Measurements from ENCODE around the gene CEP41.
"Not testable (repeated sequence)": the region's sequence is repeated elsewhere in the genome, so short reads cannot be mapped to it uniquely, and the experiment has no call there.

The CEP41 gene

DNA sequence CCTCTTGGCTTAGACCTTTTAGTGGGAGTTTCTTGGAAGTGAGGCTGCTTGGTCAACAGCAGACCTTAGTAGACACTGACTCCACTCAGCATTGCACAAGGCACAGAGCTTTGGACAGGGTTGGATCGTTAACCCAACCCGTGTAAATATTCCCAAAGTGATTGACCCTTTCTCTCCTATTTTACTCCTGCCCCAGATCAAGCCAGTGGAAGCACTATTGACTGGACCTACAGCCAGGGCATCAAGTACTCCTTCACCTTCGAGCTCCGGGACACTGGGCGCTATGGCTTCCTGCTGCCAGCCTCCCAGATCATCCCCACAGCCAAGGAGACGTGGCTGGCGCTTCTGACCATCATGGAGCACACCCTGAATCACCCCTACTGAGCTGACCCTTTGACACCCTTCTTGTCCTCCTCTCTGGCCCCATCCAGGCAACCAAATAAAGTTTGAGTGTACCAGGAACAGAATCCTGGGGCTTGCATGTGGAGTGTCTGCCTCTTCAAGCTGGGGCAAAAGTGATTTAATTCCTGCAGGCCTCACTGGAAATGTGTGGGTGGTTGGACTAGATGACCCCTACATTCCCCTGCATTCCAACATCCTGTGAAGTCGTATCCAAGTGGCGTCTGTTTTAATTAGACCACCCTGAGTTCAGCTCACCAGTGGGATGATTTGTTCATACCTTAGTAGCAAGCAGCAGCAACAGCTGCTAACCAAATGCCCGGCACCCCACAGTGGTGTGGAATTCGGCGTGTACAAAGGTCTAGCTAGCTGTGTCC lies 53.0 kb downstream of the CEP41 start:
- no peak for DNase-seq (ENCODE audit: low read depth)

DNA sequence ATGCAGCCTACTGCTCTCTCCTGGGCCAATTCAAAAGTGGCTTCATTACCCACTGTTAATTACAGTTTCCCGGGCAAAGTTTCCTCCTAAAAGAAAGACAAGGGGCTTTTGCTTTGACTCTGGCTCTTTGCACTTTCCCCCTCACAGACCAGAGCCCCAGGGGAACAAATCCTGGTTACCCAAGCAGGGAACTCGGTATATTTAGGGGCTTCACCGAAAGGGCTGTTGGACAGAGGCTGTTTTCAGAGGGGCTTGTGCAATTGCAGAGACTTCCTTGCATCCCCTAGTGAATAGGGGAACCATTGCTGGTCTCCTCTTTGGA lies 53.5 kb downstream of the CEP41 start:
- no peak for DNase-seq (ENCODE audit: low read depth)

DNA sequence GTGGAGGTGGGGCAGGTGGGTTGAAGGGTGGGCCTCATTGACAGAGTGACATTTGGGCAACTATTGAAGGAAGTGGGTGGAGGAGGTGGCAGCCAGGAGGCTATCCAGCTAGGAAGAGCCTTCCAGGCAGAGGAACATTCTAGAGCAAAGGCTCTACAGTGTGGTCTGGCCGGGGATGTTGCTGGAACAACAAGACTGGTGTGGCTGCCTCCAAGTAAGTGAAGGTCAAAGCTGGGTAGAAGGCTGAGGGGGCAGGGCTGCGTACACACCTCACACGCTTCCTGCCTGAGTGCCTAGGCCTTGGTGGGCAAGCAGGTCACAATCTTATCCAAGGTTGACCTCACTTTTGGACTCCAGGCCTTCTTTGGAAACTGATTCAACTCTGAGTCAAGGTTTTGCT lies 53.9 kb downstream of the CEP41 start:
- DNase-seq (ENCODE audit: low read depth): no peak

DNA sequence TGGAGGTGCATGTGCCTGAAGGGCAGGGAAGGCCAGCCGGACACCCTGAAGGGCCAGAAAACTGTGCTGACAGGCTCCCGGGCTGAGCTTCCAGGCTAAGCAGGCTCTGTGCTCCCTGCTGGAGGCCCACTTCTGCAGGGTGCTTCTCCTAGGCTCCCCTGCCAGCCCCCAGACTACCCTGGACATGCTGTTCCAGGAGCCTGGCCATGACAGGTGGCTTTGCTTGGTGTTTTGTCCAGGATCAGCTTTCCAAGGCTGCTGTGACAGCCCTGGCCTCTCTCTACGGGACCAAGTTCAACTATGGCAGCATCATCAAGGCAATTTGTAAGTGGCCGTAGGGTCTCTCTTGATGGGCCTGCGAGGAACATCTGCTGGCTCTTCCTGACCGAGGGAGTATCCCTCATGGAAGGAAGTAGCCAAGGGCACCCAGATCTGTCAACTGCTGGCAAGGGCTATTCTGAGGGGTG lies 55.2 kb downstream of the CEP41 start:
- DNase-seq (ENCODE audit: low read depth): no peak

DNA sequence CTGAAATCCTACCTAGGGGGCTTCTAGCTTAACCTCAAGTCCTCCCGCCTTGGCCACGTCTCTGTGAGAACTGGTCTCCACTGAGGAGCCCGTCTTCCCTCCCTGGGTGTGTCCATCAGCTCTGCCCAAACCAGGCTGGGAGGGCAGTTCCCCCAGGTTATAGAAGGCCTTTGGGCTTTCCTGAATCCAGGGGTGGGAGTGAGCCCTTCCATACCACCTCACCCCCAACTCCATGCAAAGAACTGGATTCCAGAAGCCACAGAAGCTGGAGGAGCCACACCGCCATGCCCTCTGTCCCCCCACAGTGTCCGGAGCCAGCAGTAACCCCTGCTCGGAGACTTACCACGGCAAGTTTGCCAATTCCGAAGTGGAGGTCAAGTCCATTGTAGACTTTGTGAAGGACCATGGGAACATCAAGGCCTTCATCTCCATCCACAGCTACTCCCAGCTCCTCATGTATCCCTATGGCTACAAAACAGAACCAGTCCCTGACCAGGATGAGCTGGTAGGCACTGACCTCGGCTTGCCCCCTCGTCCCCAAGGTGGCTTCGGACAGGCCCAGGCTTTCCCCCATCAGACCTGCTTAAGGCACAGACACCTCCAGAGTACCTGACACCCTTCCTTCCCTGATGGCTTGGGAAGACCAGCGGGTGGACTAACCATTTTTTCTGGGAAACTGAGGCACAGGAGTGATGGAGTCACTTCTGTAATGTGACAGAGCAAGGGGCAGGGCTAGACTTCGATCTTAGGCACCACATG lies 55.8 kb downstream of the CEP41 start:
- no peak for DNase-seq (ENCODE audit: low read depth)

DNA sequence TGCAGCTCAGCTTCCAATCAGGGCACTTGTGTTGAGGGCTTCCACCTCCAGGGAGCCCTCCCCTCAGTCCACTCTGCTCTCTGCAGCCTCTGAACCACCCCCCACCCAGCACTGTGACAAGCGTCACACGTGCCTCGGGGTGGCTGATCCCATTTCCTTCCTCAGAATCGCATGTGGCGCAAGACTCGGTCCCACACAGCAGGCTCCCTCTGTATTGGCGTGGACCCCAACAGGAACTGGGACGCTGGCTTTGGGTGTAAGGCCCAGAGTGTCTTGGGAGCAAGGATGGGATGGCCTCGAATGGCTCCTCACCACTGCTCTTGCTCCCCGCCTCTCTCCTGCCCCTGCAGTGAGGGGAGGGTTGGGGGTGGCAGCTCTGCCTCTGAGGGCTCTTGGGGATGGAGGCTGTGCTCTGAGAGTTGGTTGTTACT lies 56.4 kb downstream of the CEP41 start:
- no peak for DNase-seq (ENCODE audit: low read depth)

DNA sequence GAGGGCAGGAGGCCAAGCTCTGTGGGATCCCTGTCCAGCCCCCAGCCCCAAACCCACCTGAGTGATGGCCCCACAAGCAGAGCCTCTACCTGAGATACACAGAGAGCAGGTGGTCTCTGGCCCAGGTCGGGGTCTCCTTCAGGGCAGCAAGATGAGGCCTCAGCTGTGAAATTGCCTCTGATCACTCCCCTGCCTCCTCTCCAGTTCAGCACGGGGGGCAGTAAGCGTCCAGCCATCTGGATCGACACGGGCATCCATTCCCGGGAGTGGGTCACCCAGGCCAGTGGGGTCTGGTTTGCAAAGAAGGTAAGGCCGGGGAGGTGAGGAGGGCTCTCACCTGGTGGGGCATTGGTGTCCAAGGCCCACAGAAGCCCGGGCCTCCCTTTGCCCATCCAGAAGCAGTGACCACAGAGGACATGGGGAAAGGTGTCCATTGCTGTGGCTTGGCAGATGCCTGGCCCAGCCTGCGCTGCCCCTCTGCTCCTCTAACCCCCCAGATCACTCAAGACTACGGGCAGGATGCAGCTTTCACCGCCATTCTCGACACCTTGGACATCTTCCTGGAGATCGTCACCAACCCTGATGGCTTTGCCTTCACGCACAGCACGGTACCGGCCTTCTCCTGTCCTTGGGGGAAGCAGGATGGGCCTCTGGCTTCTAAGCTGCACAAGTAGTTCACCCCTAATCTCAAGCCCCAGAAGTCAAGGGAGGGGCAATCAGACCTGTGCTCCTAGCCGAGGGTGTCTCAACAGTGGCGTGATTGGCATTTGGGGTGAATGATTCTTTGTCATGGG lies 57.4 kb downstream of the CEP41 start:
- DNase-seq (ENCODE audit: low read depth): no peak

DNA sequence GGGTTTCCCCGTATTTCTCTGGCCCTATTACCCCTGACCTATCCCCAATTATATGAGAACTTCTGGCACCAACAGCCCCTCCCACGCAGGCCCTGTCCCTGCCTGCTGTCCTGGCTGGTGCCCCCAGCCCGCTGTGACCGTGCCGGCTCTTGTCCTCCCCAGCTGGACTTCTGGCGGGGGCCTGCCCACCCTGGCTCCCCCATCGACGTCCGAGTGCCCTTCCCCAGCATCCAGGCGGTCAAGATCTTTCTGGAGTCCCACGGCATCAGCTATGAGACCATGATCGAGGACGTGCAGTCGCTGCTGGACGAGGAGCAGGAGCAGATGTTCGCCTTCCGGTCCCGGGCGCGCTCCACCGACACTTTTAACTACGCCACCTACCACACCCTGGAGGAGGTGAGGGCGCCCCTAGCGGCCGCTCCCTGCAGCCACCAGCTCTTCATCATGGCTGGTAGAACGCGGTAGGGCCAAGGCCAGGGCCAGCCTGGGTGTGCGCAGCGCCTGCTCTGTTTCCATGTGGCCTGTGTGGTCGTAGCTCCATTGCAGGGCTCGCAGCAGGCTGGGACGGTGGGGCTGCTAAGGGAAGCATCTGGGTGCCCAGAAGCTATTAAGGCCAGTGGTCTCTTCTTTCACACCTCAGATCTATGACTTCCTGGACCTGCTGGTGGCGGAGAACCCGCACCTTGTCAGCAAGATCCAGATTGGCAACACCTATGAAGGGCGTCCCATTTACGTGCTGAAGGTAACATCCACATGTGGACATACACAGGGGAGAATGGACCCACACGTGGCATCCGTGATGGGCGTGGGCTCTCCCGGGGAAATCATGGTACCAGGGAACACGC lies 59.1 kb downstream of the CEP41 start:
- no peak for DNase-seq (ENCODE audit: low read depth)

DNA sequence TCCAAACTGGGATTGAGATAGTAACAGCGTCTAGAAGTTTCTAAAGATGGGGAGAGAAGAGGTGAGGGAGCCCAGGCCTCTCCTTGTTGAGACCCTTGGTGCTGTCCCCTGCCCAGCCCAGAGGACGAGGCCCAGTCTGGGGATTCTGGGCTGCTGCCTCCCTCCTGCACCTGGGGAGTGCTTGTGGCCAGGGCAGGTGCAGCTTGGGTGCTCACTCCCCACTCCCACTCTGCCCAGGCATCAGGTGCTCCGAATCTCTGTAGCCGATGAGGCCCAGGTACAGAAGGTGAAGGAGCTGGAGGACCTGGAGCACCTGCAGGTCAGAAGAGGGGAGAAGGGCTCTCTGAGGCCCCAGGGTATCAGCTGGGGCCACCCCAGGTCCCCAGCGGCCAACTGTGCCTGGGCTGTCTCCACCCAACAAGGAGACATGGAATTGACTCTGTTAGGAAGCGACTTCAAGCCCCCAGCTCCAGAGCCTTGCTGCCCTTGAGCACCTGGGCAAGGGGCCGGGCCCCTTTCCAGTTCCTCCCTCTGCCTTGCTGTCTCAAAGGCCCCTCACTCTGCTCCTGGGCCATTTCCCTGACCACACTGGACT lies 59.9 kb downstream of the CEP41 start:
- no peak for DNase-seq (ENCODE audit: low read depth)

DNA sequence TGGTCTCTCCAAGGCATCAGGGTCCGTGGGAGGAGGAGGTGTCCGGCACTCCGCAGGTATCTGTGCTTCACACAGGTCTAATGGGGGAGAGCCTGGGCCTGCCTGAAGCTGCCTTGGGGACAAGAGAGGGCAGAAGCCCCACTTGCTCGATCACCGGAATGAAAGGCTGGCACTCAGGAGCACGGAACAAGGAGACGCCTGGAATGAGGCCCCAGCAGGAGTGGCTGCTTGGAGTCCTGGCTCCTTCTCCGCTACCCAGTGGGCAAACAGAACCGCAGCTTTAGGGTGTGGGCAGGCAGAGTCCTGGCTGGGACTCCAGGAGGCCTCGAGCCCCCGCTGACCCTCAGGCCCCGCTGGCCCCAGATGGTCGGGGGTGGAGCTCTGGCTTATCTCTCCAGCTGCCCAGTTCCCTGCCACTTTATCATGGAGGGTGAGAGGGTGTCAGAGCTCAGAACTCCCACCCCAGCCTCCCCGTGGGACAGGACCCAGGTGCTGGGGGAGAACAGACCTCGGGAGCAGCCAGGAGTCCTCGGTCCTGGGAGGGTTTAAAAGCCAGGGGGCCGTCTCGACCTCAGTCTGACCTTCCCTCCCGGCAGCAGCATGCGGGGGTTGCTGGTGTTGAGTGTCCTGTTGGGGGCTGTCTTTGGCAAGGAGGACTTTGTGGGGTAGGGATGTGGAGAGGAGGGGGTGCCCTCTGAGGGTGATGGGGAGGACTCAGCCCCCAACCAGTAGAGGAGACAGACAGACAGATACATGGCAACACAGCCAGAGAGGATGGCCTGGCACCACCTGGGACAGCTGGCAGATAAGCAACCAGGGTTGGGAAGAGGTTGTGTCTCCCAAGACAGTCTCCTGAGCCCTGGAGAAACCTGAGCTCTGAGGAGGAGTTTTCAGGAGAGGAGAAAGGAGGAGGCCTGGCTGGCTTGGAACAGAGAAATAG lies 60.6 kb downstream of the CEP41 start, which contains the start of gene CPA1:
Gene CPA1, plus strand, starts transcription at position 574 of the 940 bp plus-strand sequence. Its CDS starts 27 bp downstream, at position 601.
- DNase-seq (ENCODE audit: low read depth): no peak

DNA sequence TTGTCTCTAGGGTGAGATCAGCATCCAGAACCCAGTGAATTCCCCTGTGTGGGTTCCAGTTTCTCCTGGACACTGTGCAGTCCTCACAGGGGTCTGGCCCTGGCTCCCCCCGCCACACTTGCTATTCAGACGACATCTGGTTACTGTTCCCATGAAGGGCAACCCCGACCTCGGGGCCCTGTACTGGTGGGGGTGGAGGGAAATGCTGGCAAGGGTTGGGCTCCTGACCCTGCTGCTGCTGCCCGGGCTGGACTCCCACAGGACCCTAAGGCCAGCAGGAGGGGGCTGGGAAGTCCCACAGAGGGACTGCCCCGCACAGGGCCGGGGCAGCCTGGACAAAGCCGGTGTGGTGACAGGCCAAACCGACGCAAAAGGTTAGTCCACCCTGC lies 61.3 kb downstream of the CEP41 start:
- DNase-seq (ENCODE audit: low read depth): no peak

DNA sequence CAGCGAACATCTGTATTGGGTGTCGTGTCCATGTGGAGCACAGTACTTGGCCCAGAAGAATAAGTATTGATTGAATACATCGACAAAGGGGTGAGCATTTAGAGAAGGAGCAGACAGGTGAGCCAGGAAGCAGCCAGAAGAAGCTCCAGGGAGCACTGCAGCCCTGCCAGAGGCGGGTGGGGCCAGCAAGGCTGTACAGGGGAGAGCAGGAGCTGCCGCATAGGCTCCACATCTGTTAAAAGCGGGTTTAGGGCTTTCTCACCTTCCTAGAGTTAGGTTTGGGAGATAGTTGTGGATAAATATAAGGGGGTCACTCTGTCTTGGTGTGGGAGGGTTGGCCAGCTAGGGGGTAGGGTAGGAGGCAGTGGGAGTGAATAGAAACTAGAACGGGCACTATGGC lies 61.8 kb downstream of the CEP41 start:
- DNase-seq (ENCODE audit: low read depth): no peak

DNA sequence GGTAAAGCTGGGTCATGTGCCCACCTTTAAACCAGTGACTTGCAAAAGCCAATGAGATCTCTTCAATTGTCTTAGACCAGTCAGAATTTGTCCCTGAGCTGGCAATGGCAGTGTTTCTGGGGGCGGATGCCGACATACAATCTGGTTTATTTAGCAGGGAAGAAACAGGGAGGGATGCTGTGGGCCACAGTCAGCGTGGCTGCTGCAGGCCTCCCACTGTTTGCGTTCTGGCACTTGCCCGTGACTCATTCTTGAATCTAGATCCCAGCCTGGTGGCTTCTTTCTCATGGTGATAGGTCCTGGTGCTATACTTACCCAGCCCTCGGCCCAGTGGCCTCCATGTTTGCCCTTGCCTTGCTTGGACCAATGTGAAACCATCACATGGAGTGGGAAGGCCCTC lies 63.6 kb downstream of the CEP41 start:
- DNase-seq (ENCODE audit: low read depth): no peak

DNA sequence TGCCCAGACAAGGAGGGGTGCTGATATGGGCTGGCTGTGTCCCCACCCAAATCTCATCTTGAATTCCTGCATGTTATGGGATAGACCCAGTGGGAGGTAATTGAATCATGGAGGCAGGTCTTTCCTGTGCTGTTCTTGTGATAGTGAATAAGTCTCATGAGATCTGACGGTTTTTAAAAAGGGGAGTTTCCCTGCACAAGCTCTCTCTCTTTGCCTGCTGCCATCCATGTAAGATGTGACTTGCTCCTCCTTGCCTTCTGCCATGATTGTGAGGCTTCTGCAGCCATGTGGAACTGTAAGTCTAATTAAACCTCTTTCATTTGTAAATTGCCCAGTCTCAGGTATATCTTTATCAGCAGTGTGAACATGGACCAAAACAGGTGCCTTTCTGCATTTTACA lies 64.4 kb downstream of the CEP41 start:
- DNase-seq (ENCODE audit: low read depth): not testable (repeated sequence)

DNA sequence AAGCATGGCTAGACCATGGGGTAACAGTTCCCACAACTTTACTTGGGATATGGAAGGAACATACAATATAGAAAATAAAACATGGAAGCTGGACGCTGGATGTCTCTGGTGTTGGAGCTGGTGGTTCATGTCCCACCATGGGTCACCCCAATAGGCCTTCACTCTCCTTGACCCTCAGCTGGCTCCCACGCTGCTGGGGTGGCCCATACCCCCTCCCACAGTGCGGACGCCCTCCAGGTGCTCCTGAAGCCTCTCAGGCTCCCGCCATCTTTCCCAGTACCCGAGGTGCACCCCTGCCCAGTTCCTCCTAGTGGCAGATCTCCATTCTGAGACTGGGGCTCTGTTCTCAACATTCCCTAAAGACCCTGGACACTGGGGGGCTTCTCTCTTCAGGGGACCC lies 66.3 kb downstream of the CEP41 start:
- no peak for DNase-seq (ENCODE audit: low read depth)

DNA sequence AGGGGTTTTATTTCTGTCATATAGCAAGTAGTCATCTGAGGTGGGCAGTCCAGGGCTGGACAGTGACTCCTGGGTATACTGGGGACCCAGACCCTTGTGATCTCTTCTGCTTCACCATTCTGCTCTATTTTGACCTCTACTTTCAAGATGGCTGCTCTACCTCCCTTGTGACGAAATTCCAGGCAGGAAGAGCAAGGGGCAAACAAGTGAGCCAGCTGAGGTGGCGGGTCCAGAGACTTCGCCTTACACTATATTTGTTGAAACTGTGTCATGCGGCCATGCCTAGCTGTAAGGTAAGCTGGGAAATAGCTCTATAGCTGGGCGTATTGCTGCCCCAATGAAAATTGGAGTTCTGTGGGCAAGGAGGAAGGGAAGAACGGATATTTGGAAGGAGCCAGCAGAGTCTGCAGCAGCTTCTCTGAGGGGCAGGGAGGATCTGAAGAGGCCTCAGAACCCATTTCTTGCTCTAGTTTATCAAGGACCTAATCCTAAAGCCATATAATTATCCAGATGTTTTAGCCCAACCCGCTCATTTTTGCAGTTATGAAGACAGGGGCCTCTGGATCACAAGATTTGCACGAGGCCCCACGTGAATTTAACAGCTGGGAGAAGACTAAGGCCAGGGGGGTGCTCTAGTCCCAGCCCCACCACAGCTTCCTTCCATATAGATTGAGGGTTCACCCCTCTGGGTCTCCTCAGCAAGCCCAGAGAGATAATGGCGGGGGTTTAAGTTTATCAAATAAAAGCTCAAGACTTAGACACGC lies 68.2 kb downstream of the CEP41 start:
- no peak for DNase-seq (ENCODE audit: low read depth)

DNA sequence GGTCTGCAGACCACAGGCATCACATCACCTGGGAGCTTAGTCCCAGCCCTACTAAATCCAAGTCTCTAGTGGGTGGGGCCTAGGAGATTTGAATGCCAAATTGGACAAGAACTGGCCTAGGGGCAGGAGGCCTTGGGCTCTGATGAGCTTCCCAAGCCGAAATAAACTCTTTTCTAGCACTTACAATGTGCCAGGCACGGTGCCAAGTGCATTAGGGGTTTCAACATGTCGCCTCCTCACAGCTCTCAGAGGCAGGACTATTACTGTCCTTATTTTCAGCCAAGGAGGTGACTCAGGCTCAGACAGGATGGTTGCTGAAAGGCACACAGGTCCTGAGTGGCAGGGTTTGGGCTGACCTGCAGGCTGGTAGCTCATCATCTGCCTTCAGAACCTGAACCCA lies 69.8 kb downstream of the CEP41 start:
- DNase-seq (ENCODE audit: low read depth): no peak

DNA sequence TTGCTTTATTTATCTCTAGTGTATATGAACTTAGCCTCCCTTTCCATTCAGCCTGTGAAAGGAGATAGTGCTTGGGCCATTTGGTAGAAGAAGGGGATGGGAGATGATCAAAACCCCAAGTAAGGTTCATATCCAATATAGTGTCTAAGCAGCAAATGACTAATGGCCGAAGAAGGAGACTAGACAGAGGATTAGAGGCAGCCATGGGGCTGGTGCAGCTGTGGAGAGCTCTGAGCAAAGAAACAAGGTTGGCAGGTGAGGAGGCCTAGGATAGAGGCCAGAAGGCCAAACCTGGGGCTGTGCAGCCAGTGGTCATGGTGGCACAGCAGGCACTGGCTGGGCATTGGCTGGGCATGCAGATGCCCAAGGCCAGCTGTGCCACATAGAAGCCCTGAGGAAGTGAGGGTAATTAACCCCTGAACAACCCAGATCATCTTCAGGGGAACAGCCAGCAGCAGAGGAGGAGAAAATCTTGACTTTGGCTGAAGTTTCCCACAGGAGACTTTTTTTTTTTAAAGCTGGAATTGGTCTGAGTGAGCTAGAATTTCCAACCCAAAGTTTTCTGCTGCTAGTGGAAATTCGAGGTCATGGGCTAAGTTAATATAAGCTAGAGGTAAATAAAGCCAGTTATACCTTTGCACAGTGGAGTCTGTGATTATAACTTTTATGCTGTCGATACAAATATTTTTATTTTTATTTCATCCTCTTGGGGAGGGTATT lies 70.8 kb downstream of the CEP41 start:
- no peak for DNase-seq (ENCODE audit: low read depth)

All from activated T-helper 9 cell treated with anti-CD3 and anti-CD28 coated beads, Interleukin-2, amount 50 U/mL, for 16 hours (primary cell).